Tongue (tissue), 2 donors: ENCODE data around the gene ERBB3. TPM values are rescaled to one million over a fixed set of nuclear protein-coding genes. Genes with fewer than 3 reads are reported as not detected.

ENCODE experiments used
- DNase-seq: peaks from one replicate; pipeline ENCODE4 v3.0.0-alpha.2; 2015
- total RNA-seq: library from RNA; depleted of rRNA; stranded (reverse); fragments of >200 nt; gene quantifications from one replicate; pipeline ENCODE4 v1.2.3, GENCODE V29; 2014

The ERBB3 gene
- total RNA-seq, 1 donor from 2014 or later: 147 TPM

DNA sequence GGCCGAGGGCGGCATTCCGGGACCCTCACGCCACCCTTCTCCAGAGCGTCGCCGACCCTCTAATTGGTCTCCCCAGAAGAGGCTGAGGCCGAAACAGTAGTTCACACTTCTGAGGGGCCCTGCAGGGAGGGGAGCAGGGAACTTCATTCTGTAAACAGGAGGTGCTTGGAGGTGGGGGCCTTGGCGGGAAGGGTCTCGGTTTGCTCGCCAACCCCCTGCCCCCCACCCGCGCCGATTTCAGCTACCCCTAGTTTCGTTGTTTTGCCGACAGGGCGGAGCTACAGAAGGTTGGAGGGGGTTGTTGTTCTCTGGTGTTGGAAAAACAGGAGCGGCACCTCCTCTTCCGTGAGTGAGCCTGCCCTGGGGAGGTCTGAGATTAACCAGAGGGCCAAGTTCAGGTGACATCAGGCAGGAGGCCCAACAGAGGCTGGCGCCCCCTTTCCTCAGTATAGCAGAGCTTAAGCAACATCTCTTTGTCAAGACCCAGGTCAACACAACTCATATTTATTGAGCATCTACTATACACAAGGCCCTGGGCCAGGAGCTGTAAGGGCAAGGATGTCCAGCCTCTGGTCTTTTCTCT is 682 bp downstream of the ERBB3 start:
- DNase-seq: peak; percentile 59

DNA sequence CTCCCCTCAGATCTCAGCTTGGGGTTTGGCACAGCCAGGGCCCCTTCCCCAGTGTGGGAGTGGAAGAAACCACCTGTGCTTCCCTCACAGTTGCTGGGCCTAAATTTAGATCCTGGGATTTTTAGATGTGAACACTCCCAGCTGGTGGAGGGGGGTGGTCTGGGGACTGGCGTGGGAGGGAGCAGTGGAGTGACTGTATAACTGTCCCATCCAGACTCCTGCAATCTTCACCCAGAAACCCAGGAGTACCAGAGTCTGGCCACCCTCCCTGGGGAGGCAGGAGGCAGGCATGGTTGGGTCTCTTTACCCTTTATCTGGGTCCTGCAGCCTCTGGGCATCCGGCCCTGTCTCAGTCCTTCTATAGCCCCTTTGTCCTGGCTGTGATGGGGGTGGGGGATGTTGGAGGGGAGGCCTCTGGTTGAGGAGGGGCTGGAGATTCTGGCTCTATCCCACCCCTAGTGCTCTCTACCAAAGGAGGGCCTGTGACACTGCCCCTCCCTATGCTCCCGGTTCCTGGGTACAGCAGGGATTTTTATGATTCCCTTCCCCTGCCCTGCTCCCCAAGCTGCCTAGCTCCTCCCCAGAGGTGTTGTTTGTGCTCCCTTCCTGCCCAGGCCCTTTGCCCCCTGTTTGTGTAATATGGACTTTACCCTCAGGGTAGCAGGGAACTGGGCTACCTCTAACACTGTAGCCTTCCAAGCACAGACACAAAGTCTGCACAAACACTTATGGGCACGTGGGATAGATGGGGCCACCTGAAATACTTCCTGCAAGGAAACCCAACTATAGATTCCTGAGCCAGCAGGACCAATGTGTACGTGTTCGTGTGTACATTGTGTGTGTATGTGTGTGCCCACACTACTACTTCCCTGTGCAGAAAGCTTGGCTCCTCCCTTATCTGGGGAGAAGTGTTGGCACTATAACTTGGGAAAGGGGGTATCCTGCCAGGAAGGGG is 1.7 kb downstream of the ERBB3 start:
- DNase-seq: peak; percentile 90

DNA sequence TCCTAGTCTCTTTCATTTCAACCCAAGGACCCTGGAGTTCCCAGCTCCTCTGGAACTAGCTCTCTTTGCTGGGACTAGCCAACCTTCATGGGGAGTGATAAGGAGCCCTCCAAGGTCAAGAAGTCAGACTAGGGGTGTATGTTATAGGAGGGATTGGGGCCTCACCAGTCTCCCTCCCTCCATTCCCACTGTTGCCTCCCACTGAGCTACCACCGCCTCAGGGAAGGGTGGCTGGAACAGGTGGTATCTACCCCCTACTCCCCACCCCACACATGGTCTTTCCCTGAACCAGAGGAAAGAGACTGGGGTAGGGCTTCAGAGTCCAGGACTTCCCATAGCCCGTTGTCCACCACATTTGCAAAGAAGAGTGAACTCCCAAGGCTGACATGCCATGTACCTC is 2.4 kb downstream of the ERBB3 start:
- no peak for DNase-seq

DNA sequence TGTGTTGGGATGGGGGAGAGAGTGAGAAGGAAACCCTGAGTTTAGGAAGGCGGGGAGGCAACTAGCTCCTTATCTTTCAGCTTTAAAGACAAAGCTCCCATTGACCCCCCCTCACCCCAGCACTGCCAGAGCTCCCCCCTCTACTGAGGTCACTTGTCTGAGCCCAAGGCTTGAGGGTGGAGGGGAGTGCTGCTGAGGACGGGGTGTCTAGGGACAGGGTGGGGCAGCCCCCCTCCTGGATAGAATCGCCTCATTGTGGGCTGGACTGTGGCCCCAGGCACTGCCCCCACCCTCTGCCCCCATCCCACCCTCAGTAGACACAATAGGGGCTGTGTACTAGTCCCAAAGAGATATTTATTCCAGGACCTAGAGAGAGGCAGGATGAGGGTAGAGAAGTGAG is 3.0 kb downstream of the ERBB3 start:
- peak; percentile 25 for DNase-seq

DNA sequence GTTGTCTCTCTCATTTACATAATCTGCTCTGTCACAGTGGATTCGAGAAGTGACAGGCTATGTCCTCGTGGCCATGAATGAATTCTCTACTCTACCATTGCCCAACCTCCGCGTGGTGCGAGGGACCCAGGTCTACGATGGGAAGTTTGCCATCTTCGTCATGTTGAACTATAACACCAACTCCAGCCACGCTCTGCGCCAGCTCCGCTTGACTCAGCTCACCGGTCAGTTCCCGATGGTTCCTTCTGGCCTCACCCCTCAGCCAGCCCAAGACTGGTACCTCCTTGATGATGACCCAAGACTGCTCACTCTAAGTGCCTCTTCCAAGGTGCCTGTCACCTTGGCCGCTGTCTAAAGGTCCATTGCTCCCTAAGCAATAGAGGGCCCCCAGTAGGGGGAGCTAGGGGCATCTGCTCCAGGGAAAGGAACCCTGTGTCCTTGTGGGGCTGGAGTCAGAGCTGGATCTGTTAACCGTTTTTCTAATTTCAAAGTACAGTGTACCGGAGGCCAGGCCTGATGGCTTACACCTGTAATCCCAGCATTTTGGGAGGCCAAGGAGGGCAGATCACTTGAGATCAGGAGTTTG is 5.1 kb downstream of the ERBB3 start:
- DNase-seq: no peak

DNA sequence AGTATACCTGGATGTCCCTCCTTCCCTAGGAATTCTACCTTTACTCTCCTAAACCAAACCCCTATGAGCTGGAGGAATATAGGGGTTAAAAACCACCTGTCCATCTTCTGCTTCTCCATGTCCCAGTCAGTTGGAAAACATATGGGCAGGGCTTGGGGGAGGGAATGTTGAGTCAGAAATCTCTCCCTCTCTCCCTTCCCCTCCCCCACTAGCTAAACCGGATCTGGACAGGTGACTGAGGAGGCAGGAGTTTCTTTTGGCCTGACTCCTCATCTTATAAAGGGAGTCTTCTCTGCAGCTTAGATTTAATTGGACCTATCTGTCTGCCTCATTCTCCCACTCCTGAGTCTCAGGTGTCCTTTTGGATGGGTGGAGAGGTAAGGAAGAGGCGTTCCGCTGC is 6.1 kb downstream of the ERBB3 start:
- DNase-seq: no peak

DNA sequence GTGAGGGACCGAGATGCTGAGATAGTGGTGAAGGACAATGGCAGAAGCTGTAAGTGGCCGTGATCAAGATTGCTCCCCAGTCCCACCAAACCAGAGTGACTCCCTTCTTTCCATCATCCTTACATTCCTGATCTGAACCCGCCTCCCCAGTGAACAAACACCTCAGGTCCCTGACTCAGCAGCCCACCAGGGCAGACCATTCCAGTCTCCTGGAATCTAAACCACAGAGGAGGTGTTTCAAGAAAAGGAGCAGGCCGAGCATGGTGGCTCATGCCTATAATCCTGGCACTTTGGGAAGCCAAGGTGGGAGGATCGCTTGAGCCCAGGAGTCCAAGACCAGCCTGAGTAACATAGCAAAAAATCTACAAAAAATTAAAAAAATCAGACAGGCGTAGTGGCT is 6.6 kb downstream of the ERBB3 start:
- DNase-seq: no peak

DNA sequence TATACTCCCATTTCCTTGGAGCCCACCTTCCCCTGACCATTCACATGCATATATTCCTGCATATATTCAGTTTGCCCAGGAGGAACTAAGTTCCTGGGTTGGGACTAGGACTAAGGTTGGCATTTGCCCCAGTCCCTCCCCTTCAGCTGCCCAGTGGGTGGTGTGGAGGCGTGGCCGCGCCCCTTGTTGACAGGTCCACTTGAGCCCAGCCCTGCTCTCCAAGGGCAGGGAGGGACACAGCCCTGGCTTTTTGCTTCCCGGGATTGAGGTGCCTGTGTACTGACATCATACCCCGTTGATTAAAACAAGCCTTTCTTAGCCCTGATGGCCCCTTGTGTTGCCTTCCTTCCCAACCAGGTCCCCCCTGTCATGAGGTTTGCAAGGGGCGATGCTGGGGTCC is 7.3 kb downstream of the ERBB3 start:
- peak; percentile 64 for DNase-seq

DNA sequence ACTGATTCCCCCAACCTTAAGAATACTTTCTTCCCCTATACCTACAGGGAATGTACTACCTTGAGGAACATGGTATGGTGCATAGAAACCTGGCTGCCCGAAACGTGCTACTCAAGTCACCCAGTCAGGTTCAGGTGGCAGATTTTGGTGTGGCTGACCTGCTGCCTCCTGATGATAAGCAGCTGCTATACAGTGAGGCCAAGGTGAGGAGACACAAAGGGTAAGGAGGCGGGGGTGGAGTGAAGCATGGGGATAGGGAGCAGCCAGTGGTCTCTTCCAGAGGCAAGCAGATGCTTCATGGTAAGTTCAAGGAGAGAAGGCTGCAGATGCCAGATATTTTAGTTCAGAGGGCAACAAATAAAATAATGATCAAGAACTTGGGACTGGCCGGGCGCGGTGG is 17.8 kb downstream of the ERBB3 start:
- no peak for DNase-seq

DNA sequence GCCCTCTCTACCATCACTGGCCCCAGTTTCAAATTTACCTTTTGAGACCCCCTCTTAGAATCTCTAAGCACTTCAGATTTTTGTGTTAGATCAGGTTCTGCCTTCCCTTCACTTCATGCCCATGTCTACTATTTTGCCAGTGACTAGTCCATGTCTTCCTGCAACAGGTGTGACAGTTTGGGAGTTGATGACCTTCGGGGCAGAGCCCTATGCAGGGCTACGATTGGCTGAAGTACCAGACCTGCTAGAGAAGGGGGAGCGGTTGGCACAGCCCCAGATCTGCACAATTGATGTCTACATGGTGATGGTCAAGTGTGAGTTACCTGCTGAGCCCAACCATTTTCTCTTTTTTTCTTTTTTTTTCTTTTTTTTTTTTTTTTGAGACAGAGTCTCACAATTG is 18.6 kb downstream of the ERBB3 start:
- DNase-seq: no peak

DNA sequence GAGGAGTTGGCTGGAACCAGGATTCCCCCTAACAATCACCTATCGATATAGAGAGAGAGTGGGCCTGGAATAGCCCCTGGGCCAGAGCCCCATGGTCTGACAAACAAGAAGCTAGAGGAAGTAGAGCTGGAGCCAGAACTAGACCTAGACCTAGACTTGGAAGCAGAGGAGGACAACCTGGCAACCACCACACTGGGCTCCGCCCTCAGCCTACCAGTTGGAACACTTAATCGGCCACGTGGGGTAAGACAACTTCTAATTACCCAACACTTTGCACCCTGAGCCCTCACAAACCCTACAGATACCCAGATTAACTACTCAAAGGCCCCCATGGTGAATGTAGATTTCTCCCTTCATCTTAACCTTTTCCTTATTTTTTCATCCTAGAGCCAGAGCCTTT is 19.8 kb downstream of the ERBB3 start:
- no peak for DNase-seq

DNA sequence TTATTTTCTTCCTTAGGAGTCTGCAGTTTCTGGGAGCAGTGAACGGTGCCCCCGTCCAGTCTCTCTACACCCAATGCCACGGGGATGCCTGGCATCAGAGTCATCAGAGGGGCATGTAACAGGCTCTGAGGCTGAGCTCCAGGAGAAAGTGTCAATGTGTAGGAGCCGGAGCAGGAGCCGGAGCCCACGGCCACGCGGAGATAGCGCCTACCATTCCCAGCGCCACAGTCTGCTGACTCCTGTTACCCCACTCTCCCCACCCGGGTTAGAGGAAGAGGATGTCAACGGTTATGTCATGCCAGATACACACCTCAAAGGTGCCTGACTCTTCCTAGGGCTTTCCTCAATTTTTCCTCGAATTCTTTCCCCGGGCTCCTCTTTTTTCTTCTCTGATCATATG is 21.1 kb downstream of the ERBB3 start:
- no peak for DNase-seq

DNA sequence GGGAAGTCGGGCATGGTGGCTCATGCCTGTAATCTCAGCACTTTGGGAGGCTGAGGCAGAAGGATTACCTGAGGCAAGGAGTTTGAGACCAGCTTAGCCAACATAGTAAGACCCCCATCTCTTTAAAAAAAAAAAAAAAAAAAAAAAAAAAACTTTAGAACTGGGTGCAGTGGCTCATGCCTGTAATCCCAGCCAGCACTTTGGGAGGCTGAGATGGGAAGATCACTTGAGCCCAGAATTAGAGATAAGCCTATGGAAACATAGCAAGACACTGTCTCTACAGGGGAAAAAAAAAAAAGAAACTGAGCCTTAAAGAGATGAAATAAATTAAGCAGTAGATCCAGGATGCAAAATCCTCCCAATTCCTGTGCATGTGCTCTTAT is 22.7 kb downstream of the ERBB3 start:
- DNase-seq: no peak

DNA sequence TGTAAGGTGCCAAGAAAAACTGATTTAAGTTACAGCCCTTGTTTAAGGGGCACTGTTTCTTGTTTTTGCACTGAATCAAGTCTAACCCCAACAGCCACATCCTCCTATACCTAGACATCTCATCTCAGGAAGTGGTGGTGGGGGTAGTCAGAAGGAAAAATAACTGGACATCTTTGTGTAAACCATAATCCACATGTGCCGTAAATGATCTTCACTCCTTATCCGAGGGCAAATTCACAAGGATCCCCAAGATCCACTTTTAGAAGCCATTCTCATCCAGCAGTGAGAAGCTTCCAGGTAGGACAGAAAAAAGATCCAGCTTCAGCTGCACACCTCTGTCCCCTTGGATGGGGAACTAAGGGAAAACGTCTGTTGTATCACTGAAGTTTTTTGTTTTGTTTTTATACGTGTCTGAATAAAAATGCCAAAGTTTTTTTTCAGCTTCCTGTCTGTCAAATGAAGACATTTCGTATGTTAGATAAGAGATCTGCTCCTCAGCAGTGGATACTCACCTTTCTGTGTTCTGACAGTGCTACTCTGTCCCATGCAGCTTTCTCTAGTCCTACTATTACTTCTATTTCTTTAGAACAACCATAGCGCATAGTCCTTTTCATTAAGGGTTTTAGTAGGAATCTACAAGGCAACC is 23.2 kb downstream of the ERBB3 start:
- no peak for DNase-seq

DNA sequence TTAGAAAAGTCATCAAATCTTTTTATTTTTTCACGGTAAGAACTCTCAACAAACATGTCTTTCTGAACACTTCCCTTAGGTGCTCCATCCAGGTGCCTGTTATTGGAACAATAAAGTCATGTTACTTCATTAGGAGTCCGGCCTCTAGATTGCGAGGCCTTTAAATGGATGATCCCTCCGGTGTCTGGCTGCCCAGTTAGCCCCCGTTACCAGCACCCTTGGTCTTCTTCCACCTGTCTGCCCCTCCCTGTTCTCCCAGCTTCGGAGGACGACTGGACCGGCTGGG is 23.8 kb downstream of the ERBB3 start:
- no peak for DNase-seq

DNA sequence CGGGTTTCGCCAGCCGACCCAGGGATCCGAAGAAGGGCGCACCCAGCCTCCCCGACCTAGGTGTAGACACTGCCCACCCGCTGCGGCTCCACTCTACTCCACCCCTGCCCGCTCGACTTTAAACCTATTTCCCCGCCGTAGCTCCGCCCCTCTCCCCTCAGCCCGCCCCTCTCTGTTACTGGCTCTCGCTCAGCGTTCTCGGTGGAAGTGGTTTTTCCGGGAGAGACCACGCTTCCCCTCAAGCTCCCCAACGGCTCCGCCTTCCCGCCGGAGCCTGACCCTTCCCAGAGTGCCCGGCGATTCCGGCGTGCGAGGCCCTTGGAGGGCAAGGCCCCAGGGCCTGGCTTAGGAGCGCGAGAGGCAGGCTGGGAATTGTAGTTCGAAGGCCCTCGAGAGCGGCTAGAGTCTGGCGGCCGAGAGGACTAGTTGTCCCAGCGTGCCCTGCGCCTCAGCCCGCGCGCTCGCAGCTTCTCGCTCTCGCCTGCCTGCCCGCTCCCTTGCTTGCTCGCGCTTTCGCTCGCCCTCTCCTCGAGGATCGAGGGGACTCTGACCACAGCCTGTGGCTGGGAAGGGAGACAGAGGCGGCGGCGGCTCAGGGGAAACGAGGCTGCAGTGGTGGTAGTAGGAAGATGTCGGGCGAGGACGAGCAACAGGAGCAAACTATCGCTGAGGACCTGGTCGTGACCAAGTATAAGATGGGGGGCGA is 24.3 kb downstream of the ERBB3 start, which contains the start of gene PA2G4:
TSS of gene PA2G4 (plus strand) at position 451 of the 706 bp plus-strand sequence. CDS start at position 630, 179 bp downstream.
- peak; percentile 99 for DNase-seq

DNA sequence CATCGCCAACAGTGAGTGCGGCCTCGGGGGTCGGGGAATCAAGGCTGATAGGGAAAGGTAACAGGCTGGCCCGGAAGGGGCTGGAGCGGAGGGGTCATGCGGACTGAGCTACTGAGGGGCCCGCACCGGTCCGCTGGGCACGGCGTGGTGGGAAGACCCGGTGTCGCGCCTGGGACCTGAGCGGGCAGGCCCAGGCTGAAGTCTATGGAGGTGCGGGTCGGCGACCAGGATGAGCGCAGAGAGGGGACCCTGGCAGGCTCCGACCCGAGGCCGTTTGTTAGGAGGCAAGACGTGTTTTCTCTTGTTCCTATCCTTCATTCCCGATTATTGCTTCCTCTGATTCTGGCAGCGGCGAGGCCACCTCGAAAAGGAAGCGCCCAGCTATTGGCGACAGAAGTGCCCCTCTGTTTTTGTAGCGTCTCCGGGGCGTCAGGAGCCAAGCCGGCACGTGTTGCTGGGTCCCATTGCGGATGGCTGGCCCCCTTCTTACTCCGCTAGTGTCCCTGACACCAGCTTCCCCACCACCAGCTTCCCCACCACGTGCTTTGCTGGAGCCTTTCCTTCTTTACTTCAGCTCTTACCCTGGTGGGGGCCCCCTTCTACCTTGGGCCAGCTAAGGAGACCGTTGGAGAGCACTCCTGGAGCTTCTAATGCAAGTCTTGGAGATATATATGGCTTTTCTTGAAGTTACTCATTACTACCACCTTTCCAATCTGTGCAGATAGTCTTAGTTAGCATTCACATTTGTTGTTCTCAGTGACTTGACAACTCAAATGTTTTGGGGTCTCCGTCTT is 25.0 kb downstream of the ERBB3 start:
- DNase-seq: peak; percentile 28

DNA sequence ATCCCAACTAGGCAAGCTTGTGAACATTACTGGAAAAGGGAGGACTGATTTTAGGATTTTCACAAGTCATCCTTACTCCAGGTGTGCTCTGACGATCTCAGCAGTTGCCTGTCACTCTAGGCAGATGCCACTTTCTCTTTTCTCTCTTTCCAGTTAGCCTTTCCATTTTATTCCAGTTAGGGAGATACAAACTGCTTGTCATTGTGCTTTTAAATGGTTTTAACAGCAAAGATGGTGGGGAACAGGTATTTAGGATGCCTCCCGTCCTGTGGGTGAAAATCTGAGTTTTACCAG is 25.6 kb downstream of the ERBB3 start:
- no peak for DNase-seq

DNA sequence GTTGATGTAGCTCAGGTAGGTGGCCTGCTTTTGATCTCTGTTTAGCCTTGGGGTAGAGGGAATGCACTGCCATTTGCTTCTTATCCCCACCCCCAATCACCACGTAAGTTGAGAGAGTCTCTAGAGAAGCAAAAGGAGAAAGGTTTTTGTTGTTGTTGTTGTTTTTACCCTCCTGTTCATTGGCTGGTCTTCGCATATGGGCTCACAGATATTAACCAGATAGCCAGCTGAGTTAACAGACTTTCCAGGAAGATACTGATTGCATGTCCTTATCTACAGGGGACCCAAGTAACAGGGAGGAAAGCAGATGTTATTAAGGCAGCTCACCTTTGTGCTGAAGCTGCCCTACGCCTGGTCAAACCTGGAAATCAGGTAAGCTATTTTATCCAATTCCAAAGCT is 27.3 kb downstream of the ERBB3 start:
- DNase-seq: no peak

DNA sequence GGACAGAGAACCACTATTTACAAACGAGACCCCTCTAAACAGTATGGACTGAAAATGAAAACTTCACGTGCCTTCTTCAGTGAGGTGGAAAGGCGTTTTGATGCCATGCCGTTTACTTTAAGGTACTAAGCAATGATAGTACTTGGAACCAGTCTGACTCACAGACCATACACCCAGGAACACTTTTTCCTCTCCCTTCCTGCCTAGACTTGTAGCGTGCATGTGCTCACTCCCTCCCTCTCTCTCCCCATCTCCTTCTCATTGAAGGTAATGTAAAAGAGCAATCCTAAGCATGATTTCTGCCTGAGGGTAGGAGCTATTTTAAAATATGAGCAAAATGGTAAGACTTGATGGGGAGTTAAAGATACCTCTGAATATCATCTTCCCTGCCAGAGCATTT is 30.6 kb downstream of the ERBB3 start:
- no peak for DNase-seq

DNA sequence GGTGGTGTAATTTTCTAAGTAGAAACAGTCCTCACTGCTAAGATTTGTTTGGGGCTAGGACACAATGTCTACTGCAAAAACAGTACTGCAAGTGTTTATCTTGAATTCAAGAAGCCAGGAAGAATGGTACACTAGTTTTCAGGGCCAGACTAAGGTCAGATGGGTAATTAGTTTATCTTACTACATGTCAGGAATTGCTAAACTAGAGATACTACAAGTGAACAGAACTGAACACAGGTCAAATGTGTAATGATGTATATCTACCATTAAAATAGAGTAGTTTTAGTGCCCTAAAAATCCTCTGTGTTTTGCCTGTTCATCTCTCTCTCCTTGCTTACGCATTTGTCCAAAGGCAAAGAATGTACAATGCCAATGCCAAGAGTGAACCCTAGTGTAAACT is 34.1 kb downstream of the ERBB3 start:
- DNase-seq: no peak

DNA sequence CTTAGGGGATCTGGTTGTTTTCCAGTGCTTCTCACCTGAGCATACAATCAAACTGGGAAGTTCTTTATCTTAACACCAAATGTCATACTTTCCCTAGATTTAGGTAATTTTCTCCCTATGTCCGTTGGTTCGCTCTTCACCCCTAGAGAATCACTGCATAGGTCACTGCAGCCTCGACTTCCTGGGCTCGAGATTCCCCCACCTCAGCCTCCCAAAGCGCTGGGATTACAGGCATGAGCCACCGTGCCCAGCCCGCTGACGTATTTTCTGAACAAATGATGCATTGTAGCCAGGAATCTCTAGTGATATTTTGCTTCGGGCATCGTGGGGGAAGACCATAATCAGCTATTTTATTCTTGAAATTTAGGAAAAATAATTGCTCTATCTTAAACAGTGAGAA is 35.4 kb downstream of the ERBB3 start:
- DNase-seq: peak; percentile 48
